ENCODE measurements around the gene AGK. TPM values are rescaled to one million over a fixed set of nuclear protein-coding genes. Genes with fewer than 3 reads are reported as not detected.

AGK gene
- total RNA-seq, 1 experiment from 2014 or later, result 38.2 TPM

GRCh38 chr7:141562543-141562942 lies 11.3 kb downstream of the AGK start:
- DNase-seq (no peak), ATAC-seq (no peak)
- Histone ChIP-seq H4K20me1 (ENCODE audit: low read length) (0 out of 2 replicates have a peak, but pooled peaks cover under 1% of the 10 kb centered on the region), H3F3A (ENCODE audit: low read length, unreplicated experiment) (no peaks in the 10 kb centered on the region), H3K27me3 (ENCODE audit: low read length) (no peaks in the 10 kb centered on the region), H3K79me2 (ENCODE audit: low read length) (peaks cover 11% of the 10 kb centered on the region; the same call in 1 of the 2 replicates), H3K36me3 (ENCODE audit: low read depth, low read length) (peaks cover 29% of the 10 kb centered on the region), H3K4me2 (ENCODE audit: low read length) (no peak overlapping the region), H3K9me3 (ENCODE audit: low read length) (0 out of 2 replicates have a peak, but pooled peaks cover 3% of the 10 kb centered on the region), H3K4me1 (ENCODE audit: insufficient read depth, low read length) (no peaks in the 10 kb centered on the region), H3K27ac (ENCODE audit: low read length) (no peak overlapping the region), H3K4me3 (ENCODE audit: low read length) (no peak overlapping the region), H3K9me2 (replicated peaks; ENCODE audit: low read length) (no peaks in the 10 kb centered on the region), H2AFZ (ENCODE audit: low read length) (no peak overlapping the region), H3K9ac (ENCODE audit: low read length) (no peak overlapping the region)
- intact Hi-C loops (cut with micrococcal nuclease), result no loop called here
- TF ChIP-seq EZH2phosphoT487 (IDR thresholded peaks at IDR 0.05; ENCODE audit: borderline replicate concordance, low read length), result no peak
- no peak for TF ChIP-seq EZH2 (IDR thresholded peaks at IDR 0.05; ENCODE audit: low read length, unreplicated experiment)
- no peak for TF ChIP-seq CTCF (conservative IDR thresholded peaks at IDR 0.05; ENCODE audit: low read depth, low read length)
- no TSS peak for BruUV-seq (replicated peaks)
- ChIA-PET CTCF (interaction anchor here (0.6 kb wide), 1 partner anchor 146 kb away, joined by 3 read pairs; the partner anchor contains the start of gene WEE2), POLR2A (ENCODE audit: unreplicated experiment) (no interaction called here)

GRCh38 chr7:141562972-141563371 lies 11.8 kb downstream of the AGK start:
- Histone ChIP-seq H3K4me3 (ENCODE audit: low read length) (no peak overlapping the region), H3K27me3 (ENCODE audit: low read length) (no peaks in the 10 kb centered on the region), H3K36me3 (ENCODE audit: low read depth, low read length) (peaks cover 26% of the 10 kb centered on the region), H3K4me2 (ENCODE audit: low read length) (no peak overlapping the region), H3K4me1 (ENCODE audit: insufficient read depth, low read length) (no peaks in the 10 kb centered on the region), H4K20me1 (ENCODE audit: low read length) (no peaks in the 10 kb centered on the region), H2AFZ (ENCODE audit: low read length) (no peak overlapping the region), H3K9me2 (replicated peaks; ENCODE audit: low read length) (no peaks in the 10 kb centered on the region), H3K79me2 (ENCODE audit: low read length) (peaks cover 11% of the 10 kb centered on the region; the same call in 1 of the 2 replicates), H3K9ac (ENCODE audit: low read length) (no peak overlapping the region), H3K27ac (ENCODE audit: low read length) (no peak overlapping the region), H3F3A (ENCODE audit: low read length, unreplicated experiment) (no peaks in the 10 kb centered on the region), H3K9me3 (ENCODE audit: low read length) (0 out of 2 replicates have a peak, but pooled peaks cover 3% of the 10 kb centered on the region)
- ChIA-PET CTCF (no interaction called here), POLR2A (ENCODE audit: unreplicated experiment) (no interaction called here)
- intact Hi-C loops (cut with micrococcal nuclease), result no loop called here
- ATAC-seq, result no peak
- no peak for DNase-seq
- no peak for TF ChIP-seq EZH2 (IDR thresholded peaks at IDR 0.05; ENCODE audit: low read length, unreplicated experiment)
- TF ChIP-seq EZH2phosphoT487 (IDR thresholded peaks at IDR 0.05; ENCODE audit: borderline replicate concordance, low read length), result no peak
- TF ChIP-seq CTCF (conservative IDR thresholded peaks at IDR 0.05; ENCODE audit: low read depth, low read length), result no peak
- BruUV-seq (replicated peaks), result no TSS peak

GRCh38 chr7:141563956-141564623 lies 12.9 kb downstream of the AGK start:
- intact Hi-C loops (cut with micrococcal nuclease), result no loop called here
- Histone ChIP-seq H3K4me3 (ENCODE audit: low read length) (no peak overlapping the region), H3K4me1 (ENCODE audit: insufficient read depth, low read length) (no peaks in the 10 kb centered on the region), H3K9ac (ENCODE audit: low read length) (no peak overlapping the region), H4K20me1 (ENCODE audit: low read length) (no peaks in the 10 kb centered on the region), H3K9me2 (replicated peaks; ENCODE audit: low read length) (no peaks in the 10 kb centered on the region), H3K79me2 (ENCODE audit: low read length) (peaks cover 11% of the 10 kb centered on the region; the same call in 1 of the 2 replicates), H3K4me2 (ENCODE audit: low read length) (no peak overlapping the region), H3K27ac (ENCODE audit: low read length) (no peak overlapping the region), H3K27me3 (ENCODE audit: low read length) (no peaks in the 10 kb centered on the region), H3F3A (ENCODE audit: low read length, unreplicated experiment) (no peaks in the 10 kb centered on the region), H2AFZ (ENCODE audit: low read length) (no peak overlapping the region), H3K36me3 (ENCODE audit: low read depth, low read length) (peaks cover 23% of the 10 kb centered on the region), H3K9me3 (ENCODE audit: low read length) (0 out of 2 replicates have a peak, but pooled peaks cover 3% of the 10 kb centered on the region)
- POLR2A ChIA-PET (ENCODE audit: unreplicated experiment), result no interaction called here
- no peak for TF ChIP-seq EZH2 (IDR thresholded peaks at IDR 0.05; ENCODE audit: low read length, unreplicated experiment)
- TF ChIP-seq CTCF (conservative IDR thresholded peaks at IDR 0.05; ENCODE audit: low read depth, low read length), result no peak
- no peak for TF ChIP-seq EZH2phosphoT487 (IDR thresholded peaks at IDR 0.05; ENCODE audit: borderline replicate concordance, low read length)
- CTCF ChIA-PET, result no interaction called here
- no TSS peak for BruUV-seq (replicated peaks)
- DNase-seq, result peak; percentile 9
- no peak for ATAC-seq
